HepG2 (cell line): ENCODE results near the gene DOK4. TPM values are rescaled to one million over a fixed set of nuclear protein-coding genes. Genes with fewer than 3 reads are reported as not detected.

Source experiments
- ATAC-seq: fragments of 200-7000 bp; cut with Tn5 transposase; 3 replicates; pipeline ENCODE4 v1.9.1; 2020; ENCODE audit warnings: mild to moderate bottlenecking, moderate library complexity
- BruUV-seq: library from RNA; stranded (reverse); fragments of 400-500 nt; replicated peaks from 2 replicates; lab custom pipeline; 2021; lab: Mats Ljungman, UMichigan
- CTCF ChIA-PET: fragments of 300-600 bp; formaldehyde crosslinking; extraction: SDS; loops from one replicate; lab custom pipeline; 2021; ENCODE audit warnings: low total read pairs, inconsistent platforms, low intra/inter-chr PET ratio; lab: Yijun Ruan, JAX
- POLR2A ChIA-PET: fragments of 350-600 bp; sonication (Branson Sonifier 250); formaldehyde crosslinking; loops from one replicate; lab custom pipeline; 2020; ENCODE audit warnings: antibody characterized with exemption, inconsistent platforms; lab: Yijun Ruan, JAX
- DNase-seq: peaks from one replicate; pipeline ENCODE4 v3.0.0-alpha.2; 2015; ENCODE audit warnings: low spot score
- FAIRE-seq: peaks from 3 replicates; lab custom pipeline; 2011; peaks lifted over from hg19 to GRCh38; lab: Jason Lieb, UNC
- H2AFZ ChIP-seq: one replicate; pipeline ENCODE4 v1.6.1; 2011; ENCODE audit warnings: low read length, inconsistent platforms
- H3K27ac ChIP-seq: fragments of 300-600 bp; 3 replicates; pipeline ENCODE4 v1.8.0; 2011; ENCODE audit warnings: mixed run types, mild to moderate bottlenecking, mixed read lengths, low read length, inconsistent platforms; ENCODE audit not compliant: insufficient read depth; ENCODE audit errors: extremely low read length
- H3K27me3 ChIP-seq, 2 experiments: fragments of 200-600 bp in 1 of 2; 2 replicates in 1 of 2; 3 replicates in 1 of 2; pipeline versions ENCODE4 v1.6.0 to v1.8.0; 2011; ENCODE audit warnings: low read length in 2 of 2, mild to moderate bottlenecking in 2 of 2, moderate library complexity in 2 of 2, inconsistent platforms in 1 of 2; ENCODE audit not compliant: insufficient read depth in 2 of 2, control insufficient read depth in 1 of 2
- H3K36me3 ChIP-seq, 2 experiments: fragments of 200-600 bp in 1 of 2; replicated peaks in 1 of 2; 2 replicates in 1 of 2; 3 replicates in 1 of 2; pipeline versions ENCODE4 v1.5.1 to v1.8.0; 2011; ENCODE audit warnings: low read length in 2 of 2, inconsistent platforms in 1 of 2; ENCODE audit not compliant: insufficient read depth in 2 of 2, control insufficient read depth in 1 of 2
- H3K4me1 ChIP-seq: 2 replicates; pipeline ENCODE4 v1.5.1; 2012; ENCODE audit warnings: low read length, inconsistent platforms; ENCODE audit not compliant: insufficient read depth
- H3K4me2 ChIP-seq: 2 replicates; pipeline ENCODE4 v1.6.0; 2011; ENCODE audit warnings: low read depth, low read length, inconsistent platforms
- H3K4me3 ChIP-seq, 3 experiments: fragments of 200-600 bp in 1 of 3; sonication (generic), shearing (Covaris generic) in 1 of 3; replicated peaks in 1 of 3; 2 replicates each; pipeline ENCODE4 v1.5.1; 2011 to 2016; ENCODE audit warnings: low read length in 3 of 3, inconsistent platforms in 2 of 3, low read depth in 2 of 3, mild to moderate bottlenecking in 2 of 3, control low read depth in 1 of 3, mixed read lengths in 1 of 3; ENCODE audit not compliant: insufficient read depth in 1 of 3
- H3K79me2 ChIP-seq: one replicate; pipeline ENCODE4 v1.6.1; 2011; ENCODE audit warnings: low read length, inconsistent platforms; ENCODE audit not compliant: insufficient read depth
- H3K9ac ChIP-seq: 2 replicates; pipeline ENCODE4 v1.6.0; 2011; ENCODE audit warnings: mild to moderate bottlenecking, low read depth, low read length, inconsistent platforms; ENCODE audit not compliant: insufficient read depth
- H3K9me3 ChIP-seq: 2 replicates; pipeline ENCODE4 v1.5.1; 2012; ENCODE audit warnings: mild to moderate bottlenecking, low read length
- H4K20me1 ChIP-seq: 2 replicates; pipeline ENCODE4 v1.6.0; 2011; ENCODE audit warnings: inconsistent platforms, mild to moderate bottlenecking, low read length, moderate library complexity; ENCODE audit not compliant: insufficient read depth
- FOXO1 ChIP-seq: sonication (generic); formaldehyde crosslinking; IDR thresholded peaks from 2 replicates; pipeline ENCODE4 v1.4.0; 2020; ENCODE audit warnings: missing genetic modification reagents
- ISX ChIP-seq: sonication (generic); formaldehyde crosslinking; conservative IDR thresholded peaks from 2 replicates; pipeline ENCODE4 v1.5.0; 2020; ENCODE audit warnings: missing genetic modification reagents
- RBM39 ChIP-seq: fragments of 200-400 bp; formaldehyde crosslinking; IDR thresholded peaks from one replicate; pipeline ENCODE4 v1.6.1; 2018; ENCODE audit warnings: antibody characterized with exemption, mild to moderate bottlenecking, low read depth, low read length; ENCODE audit not compliant: poor library complexity, severe bottlenecking
- THAP11 ChIP-seq: IDR thresholded peaks from 2 replicates; pipeline ENCODE4 v1.6.1; 2016; ENCODE audit warnings: missing biosample characterization, missing genetic modification reagents
- TSC22D2 ChIP-seq: sonication (generic); formaldehyde crosslinking; IDR thresholded peaks from 2 replicates; pipeline ENCODE4 v1.5.1; 2020; ENCODE audit warnings: missing genetic modification reagents, mild to moderate bottlenecking, borderline replicate concordance
- ZFP36L2 ChIP-seq: sonication (generic); formaldehyde crosslinking; IDR thresholded peaks from 2 replicates; pipeline ENCODE4 v1.4.0; 2020; ENCODE audit warnings: missing genetic modification reagents
- ZNF468 ChIP-seq: sonication (generic); formaldehyde crosslinking; IDR thresholded peaks from 2 replicates; pipeline ENCODE4 v1.8.0; 2022; ENCODE audit warnings: mild to moderate bottlenecking, moderate library complexity, missing genetic modification reagents
- ZSCAN9 ChIP-seq: IDR thresholded peaks from 2 replicates; pipeline ENCODE4 v1.6.1; 2016; ENCODE audit warnings: borderline replicate concordance
- WGBS: methylation state at CpG from one replicate; pipeline ENCODE4 v1.1.6; 2017; ENCODE audit warnings: low lambda C conversion rate; 5-methylcytosine and 5-hydroxymethylcytosine counted together
- in situ Hi-C: cut with HindIII; loops from 2 replicates; pipeline ENCODE4 v1.10.0; 2017; ENCODE audit warnings: low pct_unique_long_range_greater_than_20kb; ENCODE audit not compliant: extremely low pct_ligation_motif_present
- intact Hi-C: fragments of 100-400 bp; cut with micrococcal nuclease; formaldehyde crosslinking; loops from one replicate; pipeline ENCODE4 v1.10.0; 2022; ENCODE audit not compliant: unreplicated experiment
- polyA plus RNA-seq, 8 experiments: library from polyadenylated mRNA; depleted of rRNA in 3 of 8; stranded (reverse) in 7 of 8; unstranded in 1 of 8; fragments of >200 nt; fragmentation: Illumina TruSeq in 4 of 8; extraction: Trizol in 4 of 8; gene quantifications; 2 replicates each; pipeline versions ENCODE4 v1.2.1 to v1.2.3, GENCODE V29; 2011 to 2016; ENCODE audit warnings: low read depth in 4 of 8, missing spikeins in 1 of 8, mixed read lengths in 1 of 8; ENCODE audit not compliant: insufficient read depth in 1 of 8
- total RNA-seq, 5 experiments: library from RNA; depleted of rRNA; stranded (reverse); fragments of >200 nt; fragmentation: Illumina TruSeq; extraction: Trizol; gene quantifications; 2 replicates each; pipeline ENCODE4 v1.2.3, GENCODE V29; 2016; ENCODE audit warnings: low read depth in 1 of 5
- TF ChIP-seq, protein P1 (sequence below): sonication (generic); formaldehyde crosslinking; IDR thresholded peaks from 2 replicates; pipeline ENCODE4 v1.8.0; 2022; ENCODE audit warnings: missing genetic modification reagents, mild to moderate bottlenecking, moderate library complexity, borderline replicate concordance
- TF ChIP-seq, protein P2 (sequence below), 2 experiments: sonication (generic) in 1 of 2; formaldehyde crosslinking in 1 of 2; IDR thresholded peaks; 2 replicates each; pipeline versions ENCODE4 v1.5.1 to v1.6.1; 2011 to 2020; ENCODE audit warnings: borderline replicate concordance in 1 of 2, low read depth in 1 of 2, low read length in 1 of 2, mild to moderate bottlenecking in 1 of 2, missing genetic modification reagents in 1 of 2, moderate library complexity in 1 of 2
- TF ChIP-seq, protein P3 (sequence below): sonication (generic); formaldehyde crosslinking; IDR thresholded peaks from 2 replicates; pipeline ENCODE4 v1.8.1; 2023; ENCODE audit warnings: mild to moderate bottlenecking, missing genetic modification reagents
- TF ChIP-seq, protein P4 (sequence below): sonication (generic); formaldehyde crosslinking; IDR thresholded peaks from 2 replicates; pipeline ENCODE4 v1.8.1; 2023; ENCODE audit warnings: mild to moderate bottlenecking, inconsistent platforms, moderate library complexity, missing genetic modification reagents, borderline replicate concordance
- TF ChIP-seq, protein P5 (sequence below): sonication (generic); formaldehyde crosslinking; IDR thresholded peaks from 2 replicates; pipeline ENCODE4 v1.4.0; 2020; ENCODE audit warnings: low read depth, mild to moderate bottlenecking, missing genetic modification reagents

Gene DOK4
- total and polyA plus RNA-seq, 2 of the 13 experiments (the other 11 are each of a cell fraction or from before 2014, with no cell fraction given) = 52.7 to 70.0 TPM

DNA sequence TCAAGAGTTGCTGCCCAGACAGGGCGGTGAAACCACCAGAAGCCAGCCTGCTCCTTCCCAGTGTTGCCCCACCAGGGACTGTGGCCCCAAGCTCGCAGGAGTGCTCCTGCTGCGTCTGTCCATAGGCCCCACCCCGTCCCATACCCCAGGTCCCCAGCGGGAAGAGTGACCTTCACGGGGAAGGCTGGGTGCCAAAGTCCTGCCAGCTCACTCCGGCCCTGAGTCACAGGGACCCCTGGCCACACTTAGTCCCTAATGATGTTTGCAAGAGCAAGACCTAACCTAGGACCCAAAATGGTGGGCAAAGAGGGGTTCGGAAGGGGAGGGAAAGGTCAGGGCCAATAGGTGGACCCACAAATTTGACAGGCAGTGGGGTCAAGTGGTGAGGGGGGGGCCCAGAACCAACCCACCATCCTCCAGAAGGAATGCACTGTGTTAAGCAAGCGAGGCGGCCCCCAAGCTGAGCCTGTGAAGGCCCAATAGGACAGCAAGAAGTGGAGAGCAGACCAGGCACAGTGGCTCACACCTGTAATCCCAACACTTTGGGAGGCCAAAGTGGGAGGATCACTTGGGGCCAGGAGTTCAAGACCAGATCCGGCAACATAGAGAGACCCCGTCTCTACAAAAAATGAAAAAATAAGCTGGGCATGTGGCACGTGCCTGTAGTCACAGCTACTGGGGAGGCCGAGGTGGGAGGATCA is 3.3 kb downstream of the DOK4 start (continued):
- TF ChIP-seq, protein P1, sequence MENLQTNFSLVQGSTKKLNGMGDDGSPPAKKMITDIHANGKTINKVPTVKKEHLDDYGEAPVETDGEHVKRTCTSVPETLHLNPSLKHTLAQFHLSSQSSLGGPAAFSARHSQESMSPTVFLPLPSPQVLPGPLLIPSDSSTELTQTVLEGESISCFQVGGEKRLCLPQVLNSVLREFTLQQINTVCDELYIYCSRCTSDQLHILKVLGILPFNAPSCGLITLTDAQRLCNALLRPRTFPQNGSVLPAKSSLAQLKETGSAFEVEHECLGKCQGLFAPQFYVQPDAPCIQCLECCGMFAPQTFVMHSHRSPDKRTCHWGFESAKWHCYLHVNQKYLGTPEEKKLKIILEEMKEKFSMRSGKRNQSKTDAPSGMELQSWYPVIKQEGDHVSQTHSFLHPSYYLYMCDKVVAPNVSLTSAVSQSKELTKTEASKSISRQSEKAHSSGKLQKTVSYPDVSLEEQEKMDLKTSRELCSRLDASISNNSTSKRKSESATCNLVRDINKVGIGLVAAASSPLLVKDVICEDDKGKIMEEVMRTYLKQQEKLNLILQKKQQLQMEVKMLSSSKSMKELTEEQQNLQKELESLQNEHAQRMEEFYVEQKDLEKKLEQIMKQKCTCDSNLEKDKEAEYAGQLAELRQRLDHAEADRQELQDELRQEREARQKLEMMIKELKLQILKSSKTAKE (CRISPR knock-in tag) = peak; percentile 68; the same call in 1 of the 2 replicates
- TF ChIP-seq ZSCAN9 (CRISPR knock-in tag) (no peak), ZNF468 (CRISPR knock-in tag) (no peak), RBM39 (no peak), TSC22D2 (CRISPR knock-in tag) (no peak), FOXO1 (CRISPR knock-in tag) (peak; percentile 4; the same call in 1 of the 2 replicates)

DNA sequence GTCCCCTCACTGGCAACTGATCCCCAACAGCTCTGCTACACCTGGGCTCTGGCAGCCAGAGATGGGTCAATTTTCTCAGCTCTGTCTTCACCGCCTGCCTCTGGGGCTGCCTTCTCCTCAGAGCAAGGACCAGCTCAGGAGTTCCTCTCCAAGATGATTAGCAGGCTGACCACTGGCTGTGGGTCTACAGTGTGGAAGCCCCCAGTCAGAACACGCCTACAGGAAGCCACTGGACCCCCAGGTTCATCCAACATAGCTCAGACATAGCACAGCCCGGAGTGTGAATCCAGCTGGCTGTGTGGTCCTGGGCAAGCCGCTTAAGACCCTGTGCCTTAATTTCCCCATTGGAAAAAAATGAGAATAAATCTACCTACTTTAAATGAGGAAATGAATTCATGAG is 4.9 kb downstream of the DOK4 start:
- H3K27me3 ChIP-seq = no peaks in the 10 kb centered on the region
- no peaks in the 10 kb centered on the region; a peak in 1 of 5 replicates for H3K36me3 ChIP-seq
- H2AFZ ChIP-seq = no peak overlapping the region
- no peak overlapping the region; the same call in 1 of the 2 replicates for H3K9ac ChIP-seq
- H3K9me3 ChIP-seq = no peaks in the 10 kb centered on the region
- BruUV-seq = no TSS peak
- intact Hi-C loops (no loop called here), in situ Hi-C loops (no loop called here)
- peaks cover 92% of the 10 kb centered on the region for H3K4me1 ChIP-seq
- ChIA-PET POLR2A (interaction anchor here (4.6 to 5.6 kb wide), 2 partner anchors 9 to 34 kb away, joined by 55 to 147 read pairs; partner anchors contain the start of genes CIAPIN1 and COQ9), CTCF (no interaction called here)
- no peak for ATAC-seq
- 93% methylated on average over 4 of the region's 4 CpGs for WGBS
- H3K27ac ChIP-seq = peak overlapping the region; percentile 79
- peaks cover 4% of the 10 kb centered on the region; the same call in 1 of the 2 replicates for H4K20me1 ChIP-seq
- DNase-seq = no peak
- no peak overlapping the region for H3K4me3 ChIP-seq
- no peak overlapping the region for H3K4me2 ChIP-seq
- peaks cover 40% of the 10 kb centered on the region for H3K79me2 ChIP-seq
- no peak for FAIRE-seq
- TF ChIP-seq, protein P2, sequence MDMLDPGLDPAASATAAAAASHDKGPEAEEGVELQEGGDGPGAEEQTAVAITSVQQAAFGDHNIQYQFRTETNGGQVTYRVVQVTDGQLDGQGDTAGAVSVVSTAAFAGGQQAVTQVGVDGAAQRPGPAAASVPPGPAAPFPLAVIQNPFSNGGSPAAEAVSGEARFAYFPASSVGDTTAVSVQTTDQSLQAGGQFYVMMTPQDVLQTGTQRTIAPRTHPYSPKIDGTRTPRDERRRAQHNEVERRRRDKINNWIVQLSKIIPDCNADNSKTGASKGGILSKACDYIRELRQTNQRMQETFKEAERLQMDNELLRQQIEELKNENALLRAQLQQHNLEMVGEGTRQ (IDR thresholded peaks at IDR 0.05; ENCODE audit: low read depth, low read length) = no peak
- TF ChIP-seq, protein P2 (CRISPR knock-in tag; IDR thresholded peaks at IDR 0.05; ENCODE audit: borderline replicate concordance) = no peak
- TF ChIP-seq ZFP36L2 (CRISPR knock-in tag) (no peak), THAP11 (CRISPR knock-in tag) (no peak), ISX (CRISPR knock-in tag) (no peak)
- TF ChIP-seq, protein P3, sequence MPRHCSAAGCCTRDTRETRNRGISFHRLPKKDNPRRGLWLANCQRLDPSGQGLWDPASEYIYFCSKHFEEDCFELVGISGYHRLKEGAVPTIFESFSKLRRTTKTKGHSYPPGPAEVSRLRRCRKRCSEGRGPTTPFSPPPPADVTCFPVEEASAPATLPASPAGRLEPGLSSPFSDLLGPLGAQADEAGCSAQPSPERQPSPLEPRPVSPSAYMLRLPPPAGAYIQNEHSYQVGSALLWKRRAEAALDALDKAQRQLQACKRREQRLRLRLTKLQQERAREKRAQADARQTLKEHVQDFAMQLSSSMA = no peak
- TF ChIP-seq, protein P4, sequence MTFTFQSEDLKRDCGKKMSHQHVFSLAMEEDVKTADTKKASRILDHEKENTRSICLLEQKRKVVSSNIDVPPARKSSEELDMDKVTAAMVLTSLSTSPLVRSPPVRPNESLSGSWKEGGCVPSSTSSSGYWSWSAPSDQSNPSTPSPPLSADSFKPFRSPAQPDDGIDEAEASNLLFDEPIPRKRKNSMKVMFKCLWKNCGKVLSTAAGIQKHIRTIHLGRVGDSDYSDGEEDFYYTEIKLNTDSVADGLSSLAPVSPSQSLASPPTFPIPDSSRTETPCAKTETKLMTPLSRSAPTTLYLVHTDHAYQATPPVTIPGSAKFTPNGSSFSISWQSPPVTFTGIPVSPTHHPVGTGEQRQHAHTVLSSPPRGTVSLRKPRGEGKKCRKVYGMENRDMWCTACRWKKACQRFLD (CRISPR knock-in tag) = 0 out of 2 replicates have a peak, but pooled peaks have one; percentile 9
- TF ChIP-seq, protein P5, sequence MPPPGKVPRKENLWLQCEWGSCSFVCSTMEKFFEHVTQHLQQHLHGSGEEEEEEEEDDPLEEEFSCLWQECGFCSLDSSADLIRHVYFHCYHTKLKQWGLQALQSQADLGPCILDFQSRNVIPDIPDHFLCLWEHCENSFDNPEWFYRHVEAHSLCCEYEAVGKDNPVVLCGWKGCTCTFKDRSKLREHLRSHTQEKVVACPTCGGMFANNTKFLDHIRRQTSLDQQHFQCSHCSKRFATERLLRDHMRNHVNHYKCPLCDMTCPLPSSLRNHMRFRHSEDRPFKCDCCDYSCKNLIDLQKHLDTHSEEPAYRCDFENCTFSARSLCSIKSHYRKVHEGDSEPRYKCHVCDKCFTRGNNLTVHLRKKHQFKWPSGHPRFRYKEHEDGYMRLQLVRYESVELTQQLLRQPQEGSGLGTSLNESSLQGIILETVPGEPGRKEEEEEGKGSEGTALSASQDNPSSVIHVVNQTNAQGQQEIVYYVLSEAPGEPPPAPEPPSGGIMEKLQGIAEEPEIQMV (CRISPR knock-in tag) = no peak
